Trophoblast cell (in vitro differentiated cells and primary cell): ENCODE results near the gene TEAD2.
A peak's percentile ranks its signal among the peaks of the same experiment; 100 is the strongest.
"Not testable (repeated sequence)": the region's sequence is repeated elsewhere in the genome, so short reads cannot be mapped to it uniquely, and the experiment has no call there.

ENCODE experiments used
- DNase-seq, 2 donors: peaks; one replicate each; pipeline ENCODE4 v3.0.0-alpha.2; 2016
- H2AFZ ChIP-seq: 2 replicates; pipeline ENCODE4 v1.6.1; 2013; ENCODE audit warnings: low read length, moderate library complexity, mild to moderate bottlenecking; ENCODE audit not compliant: insufficient read depth, poor library complexity
- H2AK5ac ChIP-seq: 2 replicates; pipeline ENCODE4 v1.6.1; 2013; ENCODE audit warnings: mild to moderate bottlenecking, low read length
- H2BK120ac ChIP-seq: 2 replicates; pipeline ENCODE4 v1.6.1; 2013; ENCODE audit warnings: low read length, mild to moderate bottlenecking, moderate library complexity; ENCODE audit not compliant: insufficient read depth, poor library complexity
- H2BK12ac ChIP-seq: 2 replicates; pipeline ENCODE4 v1.6.1; 2013; ENCODE audit warnings: mild to moderate bottlenecking, low read length, moderate library complexity
- H2BK5ac ChIP-seq: 2 replicates; pipeline ENCODE4 v1.6.1; 2013; ENCODE audit warnings: low read length, low read depth, moderate library complexity, mild to moderate bottlenecking; ENCODE audit not compliant: poor library complexity
- H3K14ac ChIP-seq: 2 replicates; pipeline ENCODE4 v1.6.1; 2013; ENCODE audit warnings: mild to moderate bottlenecking, low read length
- H3K18ac ChIP-seq: 2 replicates; pipeline ENCODE4 v1.6.1; 2013; ENCODE audit warnings: mild to moderate bottlenecking, low read length
- H3K23ac ChIP-seq: 2 replicates; pipeline ENCODE4 v1.6.1; 2013; ENCODE audit warnings: low read length
- H3K27ac ChIP-seq: 2 replicates; pipeline ENCODE4 v1.5.1; 2013; ENCODE audit warnings: low read depth, mild to moderate bottlenecking, inconsistent platforms, low read length, moderate library complexity
- H3K27me3 ChIP-seq: 2 replicates; pipeline ENCODE4 v1.6.1; 2013; ENCODE audit warnings: inconsistent platforms, mild to moderate bottlenecking, low read length, moderate library complexity; ENCODE audit not compliant: insufficient read depth
- H3K36me3 ChIP-seq, 2 experiments: 1 replicate in 1 of 2; 2 replicates in 1 of 2; pipeline ENCODE4 v1.6.1; 2013; ENCODE audit warnings: low read length in 2 of 2, mild to moderate bottlenecking in 2 of 2, moderate library complexity in 1 of 2; ENCODE audit not compliant: insufficient read depth in 2 of 2, control insufficient read depth in 1 of 2
- H3K4ac ChIP-seq: 2 replicates; pipeline ENCODE4 v1.6.1; 2013; ENCODE audit warnings: low read depth, mild to moderate bottlenecking, low read length, moderate library complexity
- H3K4me1 ChIP-seq, 2 experiments: 1 replicate in 1 of 2; 2 replicates in 1 of 2; pipeline ENCODE4 v1.6.1; 2013; ENCODE audit warnings: low read length in 2 of 2, mild to moderate bottlenecking in 2 of 2, moderate library complexity in 1 of 2; ENCODE audit not compliant: insufficient read depth in 2 of 2, control insufficient read depth in 1 of 2
- H3K4me2 ChIP-seq: 2 replicates; pipeline ENCODE4 v1.6.1; 2013; ENCODE audit warnings: inconsistent platforms, mild to moderate bottlenecking, low read length, moderate library complexity
- H3K4me3 ChIP-seq: 2 replicates; pipeline ENCODE4 v1.5.1; 2013; ENCODE audit warnings: mild to moderate bottlenecking, low read depth, low read length, inconsistent platforms
- H3K79me1 ChIP-seq: one replicate; pipeline ENCODE4 v1.6.1; 2013; ENCODE audit warnings: low read length
- H3K79me2 ChIP-seq: 2 replicates; pipeline ENCODE4 v1.6.1; 2013; ENCODE audit warnings: low read length, mild to moderate bottlenecking; ENCODE audit not compliant: control insufficient read depth, insufficient read depth, poor library complexity
- H3K9ac ChIP-seq: 2 replicates; pipeline ENCODE4 v1.6.1; 2013; ENCODE audit warnings: mild to moderate bottlenecking, low read length
- H3K9me3 ChIP-seq: 2 replicates; pipeline ENCODE4 v1.6.1; 2013; ENCODE audit warnings: low read depth, mild to moderate bottlenecking, control low read depth, inconsistent platforms, low read length; ENCODE audit not compliant: insufficient read depth
- H4K12ac ChIP-seq: 2 replicates; pipeline ENCODE4 v1.6.1; 2013; ENCODE audit warnings: low read depth, mild to moderate bottlenecking, low read length, moderate library complexity
- H4K8ac ChIP-seq: 2 replicates; pipeline ENCODE4 v1.6.1; 2013; ENCODE audit warnings: low read depth, mild to moderate bottlenecking, low read length, moderate library complexity
- H4K91ac ChIP-seq: one replicate; pipeline ENCODE4 v1.6.1; 2013; ENCODE audit warnings: low read depth, mild to moderate bottlenecking, low read length, moderate library complexity
- WGBS: extraction: QIAGEN DNeasy Blood & Tissue Kit; methylation state at CpG from one replicate; pipeline ENCODE4 v1.1.7; 2013; ENCODE audit warnings: missing lambda C conversion rate; ENCODE audit not compliant: insufficient read length, insufficient coverage; ENCODE audit errors: extremely low coverage; 5-methylcytosine and 5-hydroxymethylcytosine counted together

TEAD2 gene

GRCh38 chr19:49333418-49333805 lies 28.8 kb downstream of the TEAD2 start:
- Histone ChIP-seq H3K27me3 (no peaks in the 10 kb centered on the region), H2AFZ (no peak overlapping the region), H3K9ac (no peak overlapping the region), H3K14ac (no peak overlapping the region), H3K27ac (no peak overlapping the region), H2BK5ac (no peak overlapping the region), H3K4ac (no peak overlapping the region), H2AK5ac (no peak overlapping the region), H3K23ac (no peak overlapping the region), H3K36me3 (peaks cover 7 to 9% of the 10 kb centered on the region in 2 experiments), H3K79me2 (no peaks in the 10 kb centered on the region), H2BK12ac (no peak overlapping the region), H4K8ac (no peak overlapping the region), H3K9me3 (peaks cover 2% of the 10 kb centered on the region), H3K4me3 (no peak overlapping the region), H3K4me1 (peaks cover under 1 to 2% of the 10 kb centered on the region in 2 experiments), H4K12ac (no peak overlapping the region), H4K91ac (no peak overlapping the region), H3K4me2 (no peak overlapping the region), H2BK120ac (no peak overlapping the region), H3K18ac (no peak overlapping the region), H3K79me1 (no peaks in the 10 kb centered on the region)
- no CpG with 5 or more reads among the region's 3 CpGs for WGBS
- DNase-seq, result no peak

- H3K27me3 ChIP-seq, H3K79me1 ChIP-seq, DNase-seq, H3K79me2 ChIP-seq, H3K36me3 ChIP-seq, H3K9me3 ChIP-seq, H3K9ac ChIP-seq, H3K18ac ChIP-seq, H3K4me2 ChIP-seq, H4K91ac ChIP-seq, H3K14ac ChIP-seq, H4K8ac ChIP-seq, H3K4me1 ChIP-seq, H2BK12ac ChIP-seq, H3K4me3 ChIP-seq, H3K27ac ChIP-seq, H2BK5ac ChIP-seq, H3K23ac ChIP-seq, H4K12ac ChIP-seq, H2AFZ ChIP-seq, H2AK5ac ChIP-seq, H2BK120ac ChIP-seq, H3K4ac ChIP-seq: not testable (repeated sequence)
- WGBS, result no CpG with 5 or more reads among the region's 13 CpGs
These were observed 29.4 kb downstream of the TEAD2 start for GRCh38 chr19:49332691-49333417.

- Histone ChIP-seq H3K18ac (no peak overlapping the region), H2BK12ac (no peak overlapping the region), H3K9ac (no peak overlapping the region), H3K4me3 (no peak overlapping the region), H4K8ac (no peak overlapping the region), H4K12ac (no peak overlapping the region), H3K14ac (no peak overlapping the region), H2AK5ac (no peak overlapping the region), H3K4me2 (no peak overlapping the region), H2BK120ac (no peak overlapping the region), H3K27ac (no peak overlapping the region), H2BK5ac (no peak overlapping the region), H3K79me2 (no peaks in the 10 kb centered on the region), H3K79me1 (no peaks in the 10 kb centered on the region), H3K4me1 (no peaks in the 10 kb centered on the region), H3K9me3 (peaks cover 2% of the 10 kb centered on the region), H4K91ac (no peak overlapping the region), H3K23ac (no peak overlapping the region), H2AFZ (no peak overlapping the region), H3K4ac (no peak overlapping the region), H3K27me3 (no peaks in the 10 kb centered on the region), H3K36me3 (peaks cover 4 to 9% of the 10 kb centered on the region in 2 experiments)
- WGBS, result no CpG with 5 or more reads among the region's 2 CpGs
- peak in 1 of 2 donors; percentile 37 for DNase-seq
These were observed 30.6 kb downstream of the TEAD2 start for GRCh38 chr19:49331616-49332055.

- H2BK5ac ChIP-seq, H3K4me2 ChIP-seq, DNase-seq, H2AFZ ChIP-seq, H4K12ac ChIP-seq, H3K4ac ChIP-seq, H3K79me2 ChIP-seq, H3K79me1 ChIP-seq, H3K23ac ChIP-seq, H3K4me1 ChIP-seq, H2BK120ac ChIP-seq, H3K9me3 ChIP-seq, H3K14ac ChIP-seq, H3K27ac ChIP-seq, H3K4me3 ChIP-seq, H3K9ac ChIP-seq, H3K36me3 ChIP-seq, H4K91ac ChIP-seq, H2AK5ac ChIP-seq, H4K8ac ChIP-seq, H3K18ac ChIP-seq, H3K27me3 ChIP-seq, H2BK12ac ChIP-seq: not testable (repeated sequence)
- no CpG with 5 or more reads among the region's 4 CpGs for WGBS
These were observed 31.0 kb downstream of the TEAD2 start for GRCh38 chr19:49331187-49331586.
